ENCODE measurements around the gene ZDHHC19. TPM values are rescaled to one million over a fixed set of nuclear protein-coding genes. Genes with fewer than 3 reads are reported as not detected.

ZDHHC19 gene
- total RNA-seq, 1 donor from 2014 or later = not detected

DNA sequence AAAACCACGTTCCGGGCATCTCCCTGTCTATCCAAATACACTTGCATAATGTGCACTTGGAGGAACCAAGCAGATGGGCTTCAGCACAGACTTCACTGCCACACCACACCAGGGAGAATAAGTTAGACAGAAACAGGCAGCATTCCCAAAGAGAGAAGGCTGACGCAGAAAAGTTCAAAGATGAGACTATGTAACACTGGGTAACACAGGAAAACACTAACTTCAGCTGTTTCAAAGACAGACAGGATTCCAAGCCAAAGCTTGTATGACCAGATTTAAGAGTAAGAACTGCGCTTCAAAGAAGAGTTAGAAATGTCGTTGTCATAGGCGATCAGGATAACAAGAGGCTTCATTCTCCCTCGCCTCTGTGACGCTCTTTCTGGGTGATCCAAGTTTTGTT, 25.0 kb upstream of the ZDHHC19 start:
- H2AFZ ChIP-seq (ENCODE audit: low read depth, low read length) = no peak overlapping the region
- no peak for TF ChIP-seq EZH2 (IDR thresholded peaks at IDR 0.05; ENCODE audit: insufficient read depth, low read length)
- TF ChIP-seq, protein P1, sequence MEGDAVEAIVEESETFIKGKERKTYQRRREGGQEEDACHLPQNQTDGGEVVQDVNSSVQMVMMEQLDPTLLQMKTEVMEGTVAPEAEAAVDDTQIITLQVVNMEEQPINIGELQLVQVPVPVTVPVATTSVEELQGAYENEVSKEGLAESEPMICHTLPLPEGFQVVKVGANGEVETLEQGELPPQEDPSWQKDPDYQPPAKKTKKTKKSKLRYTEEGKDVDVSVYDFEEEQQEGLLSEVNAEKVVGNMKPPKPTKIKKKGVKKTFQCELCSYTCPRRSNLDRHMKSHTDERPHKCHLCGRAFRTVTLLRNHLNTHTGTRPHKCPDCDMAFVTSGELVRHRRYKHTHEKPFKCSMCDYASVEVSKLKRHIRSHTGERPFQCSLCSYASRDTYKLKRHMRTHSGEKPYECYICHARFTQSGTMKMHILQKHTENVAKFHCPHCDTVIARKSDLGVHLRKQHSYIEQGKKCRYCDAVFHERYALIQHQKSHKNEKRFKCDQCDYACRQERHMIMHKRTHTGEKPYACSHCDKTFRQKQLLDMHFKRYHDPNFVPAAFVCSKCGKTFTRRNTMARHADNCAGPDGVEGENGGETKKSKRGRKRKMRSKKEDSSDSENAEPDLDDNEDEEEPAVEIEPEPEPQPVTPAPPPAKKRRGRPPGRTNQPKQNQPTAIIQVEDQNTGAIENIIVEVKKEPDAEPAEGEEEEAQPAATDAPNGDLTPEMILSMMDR (IDR thresholded peaks at IDR 0.05; ENCODE audit: insufficient read depth, low read depth, low read length) = no peak
- H3K36me3 ChIP-seq (ENCODE audit: insufficient read depth, low read length) = peaks cover 20% of the 10 kb centered on the region
- H3K4me2 ChIP-seq (ENCODE audit: low read length) = no peak overlapping the region
- H3K4me1 Mint-ChIP-seq (ENCODE audit: low read depth, unreplicated experiment) = peaks cover 11% of the 10 kb centered on the region
- H3K36me3 Mint-ChIP-seq (ENCODE audit: low read depth, unreplicated experiment) = peaks cover 24% of the 10 kb centered on the region
- H3K9me3 ChIP-seq (ENCODE audit: insufficient read depth, low read depth, low read length) = no peaks in the 10 kb centered on the region
- no peaks in the 10 kb centered on the region for H3K27me3 Mint-ChIP-seq (ENCODE audit: low read depth, unreplicated experiment)
- FAIRE-seq (no peak), DNase-seq (ENCODE audit: low read depth) (no peak)
- H3K9ac ChIP-seq (ENCODE audit: low read length) = no peak overlapping the region
- no peak overlapping the region for H3K27ac ChIP-seq (ENCODE audit: low read depth, low read length)
- H3K4me1 ChIP-seq (ENCODE audit: insufficient read depth, low read length) = no peaks in the 10 kb centered on the region
- H3K27ac Mint-ChIP-seq (ENCODE audit: unreplicated experiment) = no peak overlapping the region
- H3K4me3 Mint-ChIP-seq (ENCODE audit: unreplicated experiment) = no peak overlapping the region
- H3K27me3 ChIP-seq (ENCODE audit: insufficient read depth, low read length) = no peaks in the 10 kb centered on the region
- no peaks in the 10 kb centered on the region for H3K79me2 ChIP-seq (ENCODE audit: insufficient read depth, low read length)
- no peaks in the 10 kb centered on the region for H3K9me3 Mint-ChIP-seq (ENCODE audit: unreplicated experiment)
- H4K20me1 ChIP-seq (ENCODE audit: insufficient read depth, low read length) = peaks cover 10% of the 10 kb centered on the region
- no peak overlapping the region for H3K4me3 ChIP-seq (ENCODE audit: insufficient read depth, low read depth, low read length)

DNA sequence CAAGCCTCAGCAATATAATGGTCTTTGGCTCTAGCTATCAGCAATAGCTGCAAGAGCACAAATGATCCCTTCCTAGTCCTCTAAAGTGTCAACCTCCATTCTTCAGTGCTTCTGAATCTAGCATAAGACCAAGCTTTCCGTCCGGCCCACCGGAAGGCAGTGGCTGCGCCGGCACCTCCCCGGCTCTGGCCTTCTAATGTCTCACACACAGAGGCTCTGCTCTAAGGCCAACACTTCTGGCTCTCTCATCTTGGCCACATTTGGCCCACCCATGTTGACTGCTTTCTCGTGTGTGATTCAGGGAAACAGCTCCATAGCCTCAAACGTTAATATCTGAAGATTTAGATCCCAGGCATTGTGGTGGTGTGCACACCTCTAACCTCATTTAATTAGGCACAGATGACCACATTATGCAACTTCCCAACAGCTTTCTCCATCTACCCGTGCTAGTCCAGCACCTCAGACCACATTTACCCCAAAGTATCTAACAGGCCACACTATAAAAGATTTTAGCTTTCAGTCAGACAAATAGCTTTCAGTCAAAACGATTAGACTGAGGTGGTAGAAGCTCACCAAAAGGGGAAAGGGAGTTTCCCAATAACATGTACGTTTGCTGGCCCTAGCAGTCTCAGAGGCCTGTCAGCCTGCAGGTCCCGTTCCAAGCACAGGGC, 24.4 kb upstream of the ZDHHC19 start:
- peaks cover 11% of the 10 kb centered on the region for H3K4me1 Mint-ChIP-seq (ENCODE audit: low read depth, unreplicated experiment)
- no peak overlapping the region for H3K4me3 ChIP-seq (ENCODE audit: insufficient read depth, low read depth, low read length)
- no peaks in the 10 kb centered on the region for H3K79me2 ChIP-seq (ENCODE audit: insufficient read depth, low read length)
- no peak overlapping the region for H3K27ac Mint-ChIP-seq (ENCODE audit: unreplicated experiment)
- DNase-seq (ENCODE audit: low read depth) = no peak
- H3K36me3 Mint-ChIP-seq (ENCODE audit: low read depth, unreplicated experiment) = peaks cover 24% of the 10 kb centered on the region
- no peaks in the 10 kb centered on the region for H3K27me3 ChIP-seq (ENCODE audit: insufficient read depth, low read length)
- H3K9ac ChIP-seq (ENCODE audit: low read length) = no peak overlapping the region
- no peaks in the 10 kb centered on the region for H3K4me1 ChIP-seq (ENCODE audit: insufficient read depth, low read length)
- FAIRE-seq = no peak
- no peaks in the 10 kb centered on the region for H3K9me3 Mint-ChIP-seq (ENCODE audit: unreplicated experiment)
- TF ChIP-seq, protein P1 (IDR thresholded peaks at IDR 0.05; ENCODE audit: insufficient read depth, low read depth, low read length) = no peak
- no peak for TF ChIP-seq EZH2 (IDR thresholded peaks at IDR 0.05; ENCODE audit: insufficient read depth, low read length)
- H3K9me3 ChIP-seq (ENCODE audit: insufficient read depth, low read depth, low read length) = no peaks in the 10 kb centered on the region
- no peak overlapping the region for H3K27ac ChIP-seq (ENCODE audit: low read depth, low read length)
- H3K4me2 ChIP-seq (ENCODE audit: low read length) = no peak overlapping the region
- peaks cover 20% of the 10 kb centered on the region for H3K36me3 ChIP-seq (ENCODE audit: insufficient read depth, low read length)
- peaks cover 10% of the 10 kb centered on the region for H4K20me1 ChIP-seq (ENCODE audit: insufficient read depth, low read length)
- H3K4me3 Mint-ChIP-seq (ENCODE audit: unreplicated experiment) = no peak overlapping the region
- no peaks in the 10 kb centered on the region for H3K27me3 Mint-ChIP-seq (ENCODE audit: low read depth, unreplicated experiment)
- H2AFZ ChIP-seq (ENCODE audit: low read depth, low read length) = no peak overlapping the region

DNA sequence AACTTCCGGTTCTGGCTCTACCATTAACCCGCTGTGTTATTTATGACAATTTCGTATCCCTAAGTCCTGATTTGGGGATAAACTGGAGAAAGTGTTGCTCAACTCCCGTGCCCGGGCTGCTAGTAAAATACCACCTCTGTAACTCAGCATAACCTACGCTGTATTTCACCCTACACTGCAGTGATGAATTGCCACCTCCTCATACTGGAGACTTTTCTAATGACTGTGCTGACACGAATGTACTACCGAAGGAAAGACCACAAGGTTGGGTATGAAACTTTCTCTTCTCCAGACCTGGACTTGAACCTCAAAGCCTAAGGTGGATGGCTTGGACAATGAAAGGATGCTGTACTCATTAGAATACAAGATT, 21.7 kb upstream of the ZDHHC19 start:
- DNase-seq (ENCODE audit: low read depth) = no peak
- Mint-ChIP-seq H3K27ac (ENCODE audit: unreplicated experiment) (no peak overlapping the region), H3K36me3 (ENCODE audit: low read depth, unreplicated experiment) (peaks cover 14% of the 10 kb centered on the region), H3K27me3 (ENCODE audit: low read depth, unreplicated experiment) (no peaks in the 10 kb centered on the region), H3K4me3 (ENCODE audit: unreplicated experiment) (no peak overlapping the region), H3K9me3 (ENCODE audit: unreplicated experiment) (no peaks in the 10 kb centered on the region), H3K4me1 (ENCODE audit: low read depth, unreplicated experiment) (peaks cover under 1% of the 10 kb centered on the region)
- no peaks in the 10 kb centered on the region for H3K79me2 ChIP-seq (ENCODE audit: insufficient read depth, low read length)
- H3K27ac ChIP-seq (ENCODE audit: low read depth, low read length) = no peak overlapping the region
- H3K4me3 ChIP-seq (ENCODE audit: insufficient read depth, low read depth, low read length) = no peak overlapping the region
- H2AFZ ChIP-seq (ENCODE audit: low read depth, low read length) = no peak overlapping the region
- no peaks in the 10 kb centered on the region for H3K4me1 ChIP-seq (ENCODE audit: insufficient read depth, low read length)
- no peaks in the 10 kb centered on the region for H3K27me3 ChIP-seq (ENCODE audit: insufficient read depth, low read length)
- H3K4me2 ChIP-seq (ENCODE audit: low read length) = no peak overlapping the region
- peaks cover 12% of the 10 kb centered on the region for H3K36me3 ChIP-seq (ENCODE audit: insufficient read depth, low read length)
- H3K9ac ChIP-seq (ENCODE audit: low read length) = no peak overlapping the region
- no peak for TF ChIP-seq EZH2 (IDR thresholded peaks at IDR 0.05; ENCODE audit: insufficient read depth, low read length)
- TF ChIP-seq, protein P1 (IDR thresholded peaks at IDR 0.05; ENCODE audit: insufficient read depth, low read depth, low read length) = no peak
- H3K9me3 ChIP-seq (ENCODE audit: insufficient read depth, low read depth, low read length) = no peaks in the 10 kb centered on the region
- H4K20me1 ChIP-seq (ENCODE audit: insufficient read depth, low read length) = peaks cover 10% of the 10 kb centered on the region
- no peak for FAIRE-seq

Data from astrocyte (in vitro differentiated cells and primary cell).